HPDE6-E6E7 (cell line): Measurements from ENCODE around the gene UMAD1.

Source experiments
- DNase-seq: peaks from one replicate; pipeline ENCODE4 v3.0.0; 2011; ENCODE audit warnings: missing footprints; ENCODE audit errors: extremely low spot score

UMAD1 gene

GRCh38 chr7:7640221-7641128 lies at the start of gene UMAD1:
TSS of gene UMAD1 (plus strand) at chr7:7640752. CDS start at chr7:7673372, 32,620 bp downstream.
- DNase-seq, result peak; percentile 96

- DNase-seq, result no peak
Measured at GRCh38 chr7:7595451-7595850, 45.1 kb upstream of the UMAD1 start.

- DNase-seq, result no peak
Measured at GRCh38 chr7:7596176-7596575, 44.4 kb upstream of the UMAD1 start.

GRCh38 chr7:7607010-7607409 lies 33.5 kb upstream of the UMAD1 start:
- DNase-seq, result no peak

- no peak for DNase-seq
Measured at GRCh38 chr7:7609330-7609729, 31.2 kb upstream of the UMAD1 start.

- no peak for DNase-seq
Measured at GRCh38 chr7:7612519-7612918, 28.0 kb upstream of the UMAD1 start.

- DNase-seq, result no peak
Measured at GRCh38 chr7:7613210-7613609, 27.3 kb upstream of the UMAD1 start.

- no peak for DNase-seq
Measured at GRCh38 chr7:7614018-7614741, 26.4 kb upstream of the UMAD1 start.

- no peak for DNase-seq
Measured at GRCh38 chr7:7617550-7617949, 23.0 kb upstream of the UMAD1 start.

- DNase-seq, result no peak
Measured at GRCh38 chr7:7618410-7618809, 22.1 kb upstream of the UMAD1 start.

- DNase-seq, result no peak
Measured at GRCh38 chr7:7620236-7620635, 20.3 kb upstream of the UMAD1 start.

GRCh38 chr7:7620644-7621210 lies 19.8 kb upstream of the UMAD1 start:
- no peak for DNase-seq

GRCh38 chr7:7628476-7628875 lies 12.1 kb upstream of the UMAD1 start:
- DNase-seq, result no peak

- no peak for DNase-seq
Measured at GRCh38 chr7:7630626-7631329, 9.8 kb upstream of the UMAD1 start.

- no peak for DNase-seq
Measured at GRCh38 chr7:7639421-7639820, 1.1 kb upstream of the UMAD1 start.

- no peak for DNase-seq
Measured at GRCh38 chr7:7639847-7640220, 718 bp upstream of the UMAD1 start.

- DNase-seq, result peak; percentile 20
Measured at GRCh38 chr7:7641129-7641663, 644 bp downstream of the UMAD1 start.

GRCh38 chr7:7642081-7642480 lies 1.5 kb downstream of the UMAD1 start:
- no peak for DNase-seq

- no peak for DNase-seq
Measured at GRCh38 chr7:7647495-7648036, 7.0 kb downstream of the UMAD1 start.

GRCh38 chr7:7650682-7651206 lies 10.2 kb downstream of the UMAD1 start:
- DNase-seq, result no peak

GRCh38 chr7:7651479-7651878 lies 10.9 kb downstream of the UMAD1 start:
- DNase-seq, result no peak
